Glutamatergic neuron (in vitro differentiated cells): ENCODE data around the gene B3GALT6. TPM values are rescaled to one million over a fixed set of nuclear protein-coding genes. Genes with fewer than 3 reads are reported as not detected.

Source experiments
- DNase-seq: peaks from one replicate; pipeline ENCODE4 v3.0.0; 2022
- H3K27ac Mint-ChIP-seq: one replicate; pipeline ENCODE4 v1.8.0; 2020; ENCODE audit warnings: mild to moderate bottlenecking, mixed read lengths, inconsistent platforms; ENCODE audit not compliant: unreplicated experiment
- H3K27me3 Mint-ChIP-seq: one replicate; pipeline ENCODE4 v1.8.0; 2020; ENCODE audit warnings: mild to moderate bottlenecking, moderate library complexity, mixed read lengths, inconsistent platforms; ENCODE audit not compliant: unreplicated experiment
- H3K36me3 Mint-ChIP-seq: one replicate; pipeline ENCODE4 v1.8.0; 2020; ENCODE audit warnings: mild to moderate bottlenecking, mixed read lengths, inconsistent platforms; ENCODE audit not compliant: unreplicated experiment
- H3K4me1 Mint-ChIP-seq: one replicate; pipeline ENCODE4 v1.8.0; 2020; ENCODE audit warnings: mild to moderate bottlenecking, low read depth, mixed read lengths, inconsistent platforms; ENCODE audit not compliant: unreplicated experiment
- H3K4me3 Mint-ChIP-seq: one replicate; pipeline ENCODE4 v1.8.0; 2020; ENCODE audit warnings: mild to moderate bottlenecking, mixed read lengths, inconsistent platforms; ENCODE audit not compliant: unreplicated experiment
- H3K9me3 Mint-ChIP-seq: one replicate; pipeline ENCODE4 v1.8.0; 2020; ENCODE audit warnings: mild to moderate bottlenecking, moderate library complexity, mixed read lengths, inconsistent platforms; ENCODE audit not compliant: unreplicated experiment
- total RNA-seq: library from RNA; stranded (reverse); fragmentation: NEBNext Ultra II Directional; extraction: Animal tissue kit (Norgen Biotek cat#: 25700); gene quantifications from one replicate; pipeline ENCODE4 v1.2.1, GENCODE V29; 2021; ENCODE audit not compliant: unreplicated experiment
- TF ChIP-seq, protein P1 (sequence below): fragments of 200-600 bp; sonication (generic); IDR thresholded peaks from one replicate; pipeline ENCODE4 v1.5.0; 2021; ENCODE audit not compliant: partially characterized antibody, unreplicated experiment

Gene B3GALT6
- total RNA-seq, 1 donor from 2014 or later, result 30.0 TPM

DNA sequence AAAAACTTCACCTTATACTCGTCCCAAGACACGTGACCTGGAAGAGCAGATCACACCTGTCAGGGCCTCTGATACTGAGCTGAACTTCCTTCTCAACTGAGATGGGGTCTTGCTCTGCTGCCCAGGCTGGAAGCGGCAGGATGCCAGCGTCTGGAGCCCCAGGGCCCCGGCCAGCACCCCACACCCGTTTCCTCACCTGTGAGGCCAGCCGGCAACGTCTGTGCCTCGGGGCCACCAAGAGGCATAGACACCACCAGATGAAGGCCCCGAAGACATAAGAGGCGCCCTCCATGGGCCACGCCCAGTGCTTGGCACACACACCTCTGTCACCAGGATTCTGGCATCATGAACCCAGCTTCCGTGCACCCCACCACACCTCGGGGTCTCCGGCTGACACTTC lies 8.7 kb upstream of the B3GALT6 start:
- H3K27ac Mint-ChIP-seq, result peak overlapping the region; percentile 48

DNA sequence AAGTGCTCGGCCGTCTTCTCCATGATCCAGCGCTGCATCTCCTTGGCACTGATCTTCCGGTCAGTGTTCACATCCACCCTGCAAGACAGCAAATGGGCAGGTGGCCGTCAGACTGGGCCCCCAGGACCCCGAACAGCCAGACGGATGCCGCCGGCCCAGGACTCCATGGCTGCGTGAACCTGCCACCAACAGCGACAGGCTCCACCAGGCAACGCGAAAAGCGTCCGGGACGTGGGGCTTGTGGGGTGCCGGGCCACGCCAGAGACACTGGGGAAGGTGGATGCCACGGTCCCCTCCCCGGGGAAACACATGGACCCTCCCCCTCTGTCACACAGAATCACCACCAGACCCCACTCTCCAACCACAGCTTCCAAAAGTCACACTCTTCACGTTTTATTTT lies 8.1 kb upstream of the B3GALT6 start:
- Mint-ChIP-seq H3K27me3 (peaks cover 11% of the 10 kb centered on the region), H3K36me3 (peaks cover 6% of the 10 kb centered on the region), H3K4me1 (no peaks in the 10 kb centered on the region), H3K4me3 (no peak overlapping the region), H3K27ac (no peak overlapping the region), H3K9me3 (no peaks in the 10 kb centered on the region)
- no peak for DNase-seq
- TF ChIP-seq, protein P1, sequence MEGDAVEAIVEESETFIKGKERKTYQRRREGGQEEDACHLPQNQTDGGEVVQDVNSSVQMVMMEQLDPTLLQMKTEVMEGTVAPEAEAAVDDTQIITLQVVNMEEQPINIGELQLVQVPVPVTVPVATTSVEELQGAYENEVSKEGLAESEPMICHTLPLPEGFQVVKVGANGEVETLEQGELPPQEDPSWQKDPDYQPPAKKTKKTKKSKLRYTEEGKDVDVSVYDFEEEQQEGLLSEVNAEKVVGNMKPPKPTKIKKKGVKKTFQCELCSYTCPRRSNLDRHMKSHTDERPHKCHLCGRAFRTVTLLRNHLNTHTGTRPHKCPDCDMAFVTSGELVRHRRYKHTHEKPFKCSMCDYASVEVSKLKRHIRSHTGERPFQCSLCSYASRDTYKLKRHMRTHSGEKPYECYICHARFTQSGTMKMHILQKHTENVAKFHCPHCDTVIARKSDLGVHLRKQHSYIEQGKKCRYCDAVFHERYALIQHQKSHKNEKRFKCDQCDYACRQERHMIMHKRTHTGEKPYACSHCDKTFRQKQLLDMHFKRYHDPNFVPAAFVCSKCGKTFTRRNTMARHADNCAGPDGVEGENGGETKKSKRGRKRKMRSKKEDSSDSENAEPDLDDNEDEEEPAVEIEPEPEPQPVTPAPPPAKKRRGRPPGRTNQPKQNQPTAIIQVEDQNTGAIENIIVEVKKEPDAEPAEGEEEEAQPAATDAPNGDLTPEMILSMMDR, result no peak

More for the DNA sequence above, 8.7 kb upstream of the B3GALT6 start:
- no peaks in the 10 kb centered on the region for H3K4me1 Mint-ChIP-seq
- peak overlapping the region; percentile 40 for H3K4me3 Mint-ChIP-seq
- DNase-seq, result no peak
- peaks cover 6% of the 10 kb centered on the region for H3K36me3 Mint-ChIP-seq
- TF ChIP-seq, protein P1, result no peak
- no peaks in the 10 kb centered on the region for H3K9me3 Mint-ChIP-seq
- peaks cover 12% of the 10 kb centered on the region for H3K27me3 Mint-ChIP-seq

- H3K36me3 Mint-ChIP-seq, result peaks cover 6% of the 10 kb centered on the region
- DNase-seq, result no peak
- peaks cover 6% of the 10 kb centered on the region for H3K9me3 Mint-ChIP-seq
- H3K4me3 Mint-ChIP-seq, result no peak overlapping the region
- peaks cover 6% of the 10 kb centered on the region for H3K4me1 Mint-ChIP-seq
- H3K27me3 Mint-ChIP-seq, result peaks cover 17% of the 10 kb centered on the region
- H3K27ac Mint-ChIP-seq, result no peak overlapping the region
- TF ChIP-seq, protein P1, result no peak
Observed at GRCh38 chr1:1225238-1225845, 6.7 kb upstream of the B3GALT6 start.

GRCh38 chr1:1225913-1226312 lies 6.1 kb upstream of the B3GALT6 start:
- no peak for DNase-seq
- H3K27ac Mint-ChIP-seq, result no peak overlapping the region
- peaks cover 9% of the 10 kb centered on the region for H3K9me3 Mint-ChIP-seq
- peaks cover 6% of the 10 kb centered on the region for H3K36me3 Mint-ChIP-seq
- TF ChIP-seq, protein P1, result no peak
- peaks cover 9% of the 10 kb centered on the region for H3K4me1 Mint-ChIP-seq
- H3K27me3 Mint-ChIP-seq, result peaks cover 18% of the 10 kb centered on the region
- no peak overlapping the region for H3K4me3 Mint-ChIP-seq

DNA sequence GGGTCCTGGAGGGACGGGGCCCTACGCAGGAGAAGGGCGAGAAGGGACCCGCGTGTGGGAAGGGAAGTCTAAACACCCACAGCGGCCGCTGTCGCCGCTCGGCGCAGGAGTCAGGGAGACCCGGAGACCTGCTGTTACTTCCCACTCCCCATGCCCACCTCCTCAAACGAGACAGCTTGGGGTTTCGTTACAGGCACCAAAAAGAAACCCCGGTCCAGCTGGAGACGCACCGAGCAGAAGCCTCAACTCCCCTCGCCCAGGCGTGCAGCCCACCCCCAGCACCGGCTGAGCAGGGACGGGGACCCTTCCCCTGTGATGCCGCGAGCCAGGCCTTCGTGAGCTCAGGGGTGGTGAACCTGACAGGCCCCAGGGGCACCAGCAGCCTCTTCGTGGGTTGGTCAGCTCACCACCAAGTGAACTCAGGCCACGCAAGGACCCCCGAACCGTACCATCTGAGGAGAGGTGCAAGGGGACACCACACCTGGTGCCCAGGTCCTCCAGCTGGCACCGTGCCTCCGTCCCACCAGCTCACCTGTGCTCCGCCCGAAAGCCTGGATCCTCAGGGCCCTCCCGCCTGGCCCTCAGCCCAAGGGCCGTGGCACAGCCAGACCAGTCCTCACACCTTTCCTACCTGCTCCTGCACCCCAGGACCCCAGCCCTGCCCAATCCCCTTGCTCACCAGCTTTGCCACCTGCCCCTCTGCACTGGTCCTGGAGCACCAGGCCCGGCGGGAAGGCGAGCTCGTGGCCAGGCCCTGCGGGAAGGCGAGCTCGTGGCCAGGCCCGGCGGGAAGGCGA lies 5.3 kb upstream of the B3GALT6 start:
- Mint-ChIP-seq H3K4me1 (peaks cover 9% of the 10 kb centered on the region), H3K27ac (no peak overlapping the region), H3K27me3 (peaks cover 18% of the 10 kb centered on the region), H3K9me3 (peaks cover 12% of the 10 kb centered on the region), H3K4me3 (no peak overlapping the region), H3K36me3 (peaks cover 6% of the 10 kb centered on the region)
- no peak for DNase-seq
- TF ChIP-seq, protein P1, result no peak
